HepG2 (cell line): ENCODE results near the gene KLHL21. TPM values are rescaled to one million over a fixed set of nuclear protein-coding genes. Genes with fewer than 3 reads are reported as not detected.

Source experiments
- GABPB1 ChIP-seq: IDR thresholded peaks from 2 replicates; pipeline ENCODE4 v1.6.1; 2016; ENCODE audit warnings: mild to moderate bottlenecking, missing genetic modification reagents, moderate library complexity, missing compliant biosample characterization
- PAWR ChIP-seq: sonication (generic); formaldehyde crosslinking; IDR thresholded peaks from 2 replicates; pipeline ENCODE4 v1.4.0; 2020; ENCODE audit warnings: missing genetic modification reagents, mild to moderate bottlenecking, borderline replicate concordance
- PHB2 ChIP-seq: fragments of 450-650 bp; IDR thresholded peaks from 2 replicates; pipeline ENCODE4 v1.6.1; 2018; ENCODE audit not compliant: partially characterized antibody
- POLR2G ChIP-seq: fragments of 200-400 bp; formaldehyde crosslinking; IDR thresholded peaks from 2 replicates; pipeline ENCODE4 v1.6.1; 2018; ENCODE audit warnings: mild to moderate bottlenecking, low read depth, low read length, moderate library complexity
- RARA ChIP-seq: IDR thresholded peaks from 2 replicates; pipeline ENCODE4 v1.6.1; 2016; ENCODE audit warnings: missing genetic modification reagents, missing compliant biosample characterization
- RARG ChIP-seq: sonication (generic); formaldehyde crosslinking; IDR thresholded peaks from 2 replicates; pipeline ENCODE4 v1.4.0; 2020; ENCODE audit warnings: low read depth, mild to moderate bottlenecking, missing genetic modification reagents
- RFX3 ChIP-seq: IDR thresholded peaks from 2 replicates; pipeline ENCODE4 v1.6.1; 2016; ENCODE audit warnings: missing biosample characterization, missing genetic modification reagents
- SALL1 ChIP-seq: sonication (generic); formaldehyde crosslinking; IDR thresholded peaks from 2 replicates; pipeline ENCODE4 v1.8.0; 2022; ENCODE audit warnings: mild to moderate bottlenecking, missing genetic modification reagents
- SALL2 ChIP-seq: sonication (generic); formaldehyde crosslinking; IDR thresholded peaks from 2 replicates; pipeline ENCODE4 v1.8.1; 2023; ENCODE audit warnings: mild to moderate bottlenecking, missing genetic modification reagents, inconsistent platforms
- ZC3H4 ChIP-seq: sonication (generic); formaldehyde crosslinking; IDR thresholded peaks from 2 replicates; pipeline ENCODE4 v1.4.0; 2020; ENCODE audit warnings: missing genetic modification reagents, borderline replicate concordance
- ZNF251 ChIP-seq: sonication (generic); formaldehyde crosslinking; IDR thresholded peaks from 2 replicates; pipeline ENCODE4 v1.9.0; 2021; ENCODE audit warnings: mild to moderate bottlenecking, missing genetic modification reagents
- ZNF501 ChIP-seq: sonication (generic); formaldehyde crosslinking; IDR thresholded peaks from 2 replicates; pipeline ENCODE4 v1.5.1; 2020; ENCODE audit warnings: mild to moderate bottlenecking, moderate library complexity, missing genetic modification reagents
- ZNF747 ChIP-seq: sonication (generic); formaldehyde crosslinking; IDR thresholded peaks from 2 replicates; pipeline ENCODE4 v1.8.1; 2023; ENCODE audit warnings: missing genetic modification reagents, mild to moderate bottlenecking, borderline replicate concordance
- ZNF776 ChIP-seq: sonication (generic); formaldehyde crosslinking; IDR thresholded peaks from 2 replicates; pipeline ENCODE4 v1.4.0; 2020; ENCODE audit warnings: mild to moderate bottlenecking, missing genetic modification reagents
- ZNF780A ChIP-seq: sonication (generic); formaldehyde crosslinking; IDR thresholded peaks from 2 replicates; pipeline ENCODE4 v1.8.0; 2022; ENCODE audit warnings: mild to moderate bottlenecking, missing genetic modification reagents, moderate library complexity
- ZNF792 ChIP-seq: IDR thresholded peaks from 2 replicates; pipeline ENCODE4 v1.6.1; 2016
- polyA plus RNA-seq, 8 experiments: library from polyadenylated mRNA; depleted of rRNA in 3 of 8; stranded (reverse) in 7 of 8; unstranded in 1 of 8; fragments of >200 nt; fragmentation: Illumina TruSeq in 4 of 8; extraction: Trizol in 4 of 8; gene quantifications; 2 replicates each; pipeline versions ENCODE4 v1.2.1 to v1.2.3, GENCODE V29; 2011 to 2016; ENCODE audit warnings: low read depth in 4 of 8, missing spikeins in 1 of 8, mixed read lengths in 1 of 8; ENCODE audit not compliant: insufficient read depth in 1 of 8
- total RNA-seq, 5 experiments: library from RNA; depleted of rRNA; stranded (reverse); fragments of >200 nt; fragmentation: Illumina TruSeq; extraction: Trizol; gene quantifications; 2 replicates each; pipeline ENCODE4 v1.2.3, GENCODE V29; 2016; ENCODE audit warnings: low read depth in 1 of 5
- TF ChIP-seq, protein P1 (sequence below): fragments of 450-650 bp; IDR thresholded peaks from 2 replicates; pipeline ENCODE4 v1.6.1; 2017; ENCODE audit warnings: mild to moderate bottlenecking
- TF ChIP-seq, protein P2 (sequence below): sonication (generic); formaldehyde crosslinking; IDR thresholded peaks from 2 replicates; pipeline ENCODE4 v1.5.0; 2020; ENCODE audit warnings: missing genetic modification reagents
- TF ChIP-seq, protein P3 (sequence below): sonication (generic); formaldehyde crosslinking; IDR thresholded peaks from 2 replicates; pipeline ENCODE4 v1.4.0; 2020; ENCODE audit warnings: missing genetic modification reagents, borderline replicate concordance
- TF ChIP-seq, protein P4 (sequence below): sonication (generic); formaldehyde crosslinking; IDR thresholded peaks from 2 replicates; pipeline ENCODE4 v1.5.1; 2020; ENCODE audit warnings: missing genetic modification reagents, mild to moderate bottlenecking, borderline replicate concordance
- TF ChIP-seq, protein P5 (sequence below): sonication (generic); formaldehyde crosslinking; IDR thresholded peaks from 2 replicates; pipeline ENCODE4 v1.8.0; 2023; ENCODE audit warnings: mild to moderate bottlenecking, missing genetic modification reagents

The KLHL21 gene
- total and polyA plus RNA-seq, 2 of the 13 experiments (the other 11 are each of a cell fraction or from before 2014, with no cell fraction given), result 14.8 to 25.0 TPM

DNA sequence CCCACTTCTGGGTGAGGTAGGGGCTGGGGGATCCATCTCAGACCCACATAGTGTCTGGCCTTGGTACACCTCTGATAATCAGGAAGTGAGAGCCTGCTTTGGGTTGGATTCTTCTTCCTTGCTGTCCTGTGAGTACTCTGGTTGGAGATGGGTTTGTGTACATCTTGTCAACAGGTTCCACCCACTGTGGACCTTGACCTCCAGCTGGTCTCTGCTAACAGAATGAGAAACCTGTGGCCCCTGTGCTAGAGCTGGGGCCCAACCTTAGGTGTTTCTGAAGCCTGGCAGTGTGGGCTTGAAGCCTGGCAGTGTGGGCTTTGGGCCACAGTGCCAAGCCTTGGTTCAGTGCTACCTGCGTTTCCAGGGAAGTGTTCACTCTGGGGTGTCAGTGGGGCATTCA is 20.3 kb downstream of the KLHL21 start (continued):
- TF ChIP-seq, protein P1, sequence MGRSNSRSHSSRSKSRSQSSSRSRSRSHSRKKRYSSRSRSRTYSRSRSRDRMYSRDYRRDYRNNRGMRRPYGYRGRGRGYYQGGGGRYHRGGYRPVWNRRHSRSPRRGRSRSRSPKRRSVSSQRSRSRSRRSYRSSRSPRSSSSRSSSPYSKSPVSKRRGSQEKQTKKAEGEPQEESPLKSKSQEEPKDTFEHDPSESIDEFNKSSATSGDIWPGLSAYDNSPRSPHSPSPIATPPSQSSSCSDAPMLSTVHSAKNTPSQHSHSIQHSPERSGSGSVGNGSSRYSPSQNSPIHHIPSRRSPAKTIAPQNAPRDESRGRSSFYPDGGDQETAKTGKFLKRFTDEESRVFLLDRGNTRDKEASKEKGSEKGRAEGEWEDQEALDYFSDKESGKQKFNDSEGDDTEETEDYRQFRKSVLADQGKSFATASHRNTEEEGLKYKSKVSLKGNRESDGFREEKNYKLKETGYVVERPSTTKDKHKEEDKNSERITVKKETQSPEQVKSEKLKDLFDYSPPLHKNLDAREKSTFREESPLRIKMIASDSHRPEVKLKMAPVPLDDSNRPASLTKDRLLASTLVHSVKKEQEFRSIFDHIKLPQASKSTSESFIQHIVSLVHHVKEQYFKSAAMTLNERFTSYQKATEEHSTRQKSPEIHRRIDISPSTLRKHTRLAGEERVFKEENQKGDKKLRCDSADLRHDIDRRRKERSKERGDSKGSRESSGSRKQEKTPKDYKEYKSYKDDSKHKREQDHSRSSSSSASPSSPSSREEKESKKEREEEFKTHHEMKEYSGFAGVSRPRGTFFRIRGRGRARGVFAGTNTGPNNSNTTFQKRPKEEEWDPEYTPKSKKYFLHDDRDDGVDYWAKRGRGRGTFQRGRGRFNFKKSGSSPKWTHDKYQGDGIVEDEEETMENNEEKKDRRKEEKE, result no peak
- TF ChIP-seq, protein P2, sequence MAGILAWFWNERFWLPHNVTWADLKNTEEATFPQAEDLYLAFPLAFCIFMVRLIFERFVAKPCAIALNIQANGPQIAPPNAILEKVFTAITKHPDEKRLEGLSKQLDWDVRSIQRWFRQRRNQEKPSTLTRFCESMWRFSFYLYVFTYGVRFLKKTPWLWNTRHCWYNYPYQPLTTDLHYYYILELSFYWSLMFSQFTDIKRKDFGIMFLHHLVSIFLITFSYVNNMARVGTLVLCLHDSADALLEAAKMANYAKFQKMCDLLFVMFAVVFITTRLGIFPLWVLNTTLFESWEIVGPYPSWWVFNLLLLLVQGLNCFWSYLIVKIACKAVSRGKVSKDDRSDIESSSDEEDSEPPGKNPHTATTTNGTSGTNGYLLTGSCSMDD (CRISPR knock-in tag), result no peak
- TF ChIP-seq, protein P3, sequence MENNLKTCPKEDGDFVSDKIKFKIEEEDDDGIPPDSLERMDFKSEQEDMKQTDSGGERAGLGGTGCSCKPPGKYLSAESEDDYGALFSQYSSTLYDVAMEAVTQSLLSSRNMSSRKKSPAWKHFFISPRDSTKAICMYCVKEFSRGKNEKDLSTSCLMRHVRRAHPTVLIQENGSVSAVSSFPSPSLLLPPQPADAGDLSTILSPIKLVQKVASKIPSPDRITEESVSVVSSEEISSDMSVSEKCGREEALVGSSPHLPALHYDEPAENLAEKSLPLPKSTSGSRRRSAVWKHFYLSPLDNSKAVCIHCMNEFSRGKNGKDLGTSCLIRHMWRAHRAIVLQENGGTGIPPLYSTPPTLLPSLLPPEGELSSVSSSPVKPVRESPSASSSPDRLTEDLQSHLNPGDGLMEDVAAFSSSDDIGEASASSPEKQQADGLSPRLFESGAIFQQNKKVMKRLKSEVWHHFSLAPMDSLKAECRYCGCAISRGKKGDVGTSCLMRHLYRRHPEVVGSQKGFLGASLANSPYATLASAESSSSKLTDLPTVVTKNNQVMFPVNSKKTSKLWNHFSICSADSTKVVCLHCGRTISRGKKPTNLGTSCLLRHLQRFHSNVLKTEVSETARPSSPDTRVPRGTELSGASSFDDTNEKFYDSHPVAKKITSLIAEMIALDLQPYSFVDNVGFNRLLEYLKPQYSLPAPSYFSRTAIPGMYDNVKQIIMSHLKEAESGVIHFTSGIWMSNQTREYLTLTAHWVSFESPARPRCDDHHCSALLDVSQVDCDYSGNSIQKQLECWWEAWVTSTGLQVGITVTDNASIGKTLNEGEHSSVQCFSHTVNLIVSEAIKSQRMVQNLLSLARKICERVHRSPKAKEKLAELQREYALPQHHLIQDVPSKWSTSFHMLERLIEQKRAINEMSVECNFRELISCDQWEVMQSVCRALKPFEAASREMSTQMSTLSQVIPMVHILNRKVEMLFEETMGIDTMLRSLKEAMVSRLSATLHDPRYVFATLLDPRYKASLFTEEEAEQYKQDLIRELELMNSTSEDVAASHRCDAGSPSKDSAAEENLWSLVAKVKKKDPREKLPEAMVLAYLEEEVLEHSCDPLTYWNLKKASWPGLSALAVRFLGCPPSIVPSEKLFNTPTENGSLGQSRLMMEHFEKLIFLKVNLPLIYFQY (CRISPR knock-in tag), result peak; percentile 80; the same call in 1 of the 2 replicates
- TF ChIP-seq POLR2G (peak; percentile 57; the same call in 1 of the 2 replicates), SALL2 (0 out of 2 replicates have a peak, but pooled peaks have one; percentile 9), RARA (CRISPR knock-in tag) (peak; percentile 80), ZNF776 (CRISPR knock-in tag) (no peak), GABPB1 (CRISPR knock-in tag) (no peak), ZC3H4 (CRISPR knock-in tag) (no peak), RARG (CRISPR knock-in tag) (no peak), ZNF251 (no peak), SALL1 (CRISPR knock-in tag) (peak; percentile 88), ZNF780A (no peak), ZNF747 (CRISPR knock-in tag) (no peak), PAWR (CRISPR knock-in tag) (no peak), ZNF501 (CRISPR knock-in tag) (peak; percentile 68), ZNF792 (CRISPR knock-in tag) (peak; percentile 47; the same call in 1 of the 2 replicates), PHB2 (no peak), RFX3 (0 out of 2 replicates have a peak, but pooled peaks have one; percentile 20)
- TF ChIP-seq, protein P4, sequence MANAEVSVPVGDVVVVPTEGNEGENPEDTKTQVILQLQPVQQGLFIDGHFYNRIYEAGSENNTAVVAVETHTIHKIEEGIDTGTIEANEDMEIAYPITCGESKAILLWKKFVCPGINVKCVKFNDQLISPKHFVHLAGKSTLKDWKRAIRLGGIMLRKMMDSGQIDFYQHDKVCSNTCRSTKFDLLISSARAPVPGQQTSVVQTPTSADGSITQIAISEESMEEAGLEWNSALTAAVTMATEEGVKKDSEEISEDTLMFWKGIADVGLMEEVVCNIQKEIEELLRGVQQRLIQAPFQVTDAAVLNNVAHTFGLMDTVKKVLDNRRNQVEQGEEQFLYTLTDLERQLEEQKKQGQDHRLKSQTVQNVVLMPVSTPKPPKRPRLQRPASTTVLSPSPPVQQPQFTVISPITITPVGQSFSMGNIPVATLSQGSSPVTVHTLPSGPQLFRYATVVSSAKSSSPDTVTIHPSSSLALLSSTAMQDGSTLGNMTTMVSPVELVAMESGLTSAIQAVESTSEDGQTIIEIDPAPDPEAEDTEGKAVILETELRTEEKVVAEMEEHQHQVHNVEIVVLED (CRISPR knock-in tag), result no peak; the same call in 1 of the 2 replicates
- TF ChIP-seq, protein P5, sequence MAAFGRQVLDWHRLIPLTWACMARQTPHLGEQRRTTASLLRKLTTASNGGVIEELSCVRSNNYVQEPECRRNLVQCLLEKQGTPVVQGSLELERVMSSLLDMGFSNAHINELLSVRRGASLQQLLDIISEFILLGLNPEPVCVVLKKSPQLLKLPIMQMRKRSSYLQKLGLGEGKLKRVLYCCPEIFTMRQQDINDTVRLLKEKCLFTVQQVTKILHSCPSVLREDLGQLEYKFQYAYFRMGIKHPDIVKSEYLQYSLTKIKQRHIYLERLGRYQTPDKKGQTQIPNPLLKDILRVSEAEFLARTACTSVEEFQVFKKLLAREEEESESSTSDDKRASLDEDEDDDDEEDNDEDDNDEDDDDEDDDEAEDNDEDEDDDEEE, result no peak
